Dermis blood vessel endothelial cell (primary cell): ENCODE results near the gene RAB28. TPM values are rescaled to one million over a fixed set of nuclear protein-coding genes. Genes with fewer than 3 reads are reported as not detected.

Experiments used
- DNase-seq: peaks from one replicate; pipeline ENCODE4 v3.0.0; 2010
- total RNA-seq: library from RNA; depleted of rRNA; stranded (reverse); fragments of >200 nt; gene quantifications from 2 replicates; pipeline ENCODE4 v1.2.3, GENCODE V29; 2014

RAB28 gene
- total RNA-seq, 1 donor from 2014 or later, result 15.1 TPM

DNA sequence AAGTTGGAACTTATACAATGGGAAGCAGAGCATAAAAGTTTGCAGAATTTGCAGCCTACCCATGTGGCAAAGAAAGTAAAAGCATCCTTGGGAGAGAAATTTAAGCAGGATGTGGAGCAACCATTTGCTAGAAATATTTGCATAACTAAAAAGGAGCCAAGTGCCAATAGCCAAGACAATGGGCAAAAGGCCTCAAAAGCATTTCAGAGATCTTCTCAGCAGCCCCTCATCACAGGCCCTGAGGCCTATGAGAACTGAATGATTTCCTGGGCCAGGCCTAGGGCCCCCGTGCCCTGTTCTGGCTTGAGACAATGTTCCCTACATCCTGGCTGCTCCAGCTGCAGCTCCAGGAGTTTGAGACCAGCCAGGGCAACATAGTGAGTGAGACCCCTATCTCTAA lies 25.3 kb upstream of the RAB28 start:
- DNase-seq, result no peak

- no peak for DNase-seq
Observed at GRCh38 chr4:13504374-13504773, 20.2 kb upstream of the RAB28 start.

DNA sequence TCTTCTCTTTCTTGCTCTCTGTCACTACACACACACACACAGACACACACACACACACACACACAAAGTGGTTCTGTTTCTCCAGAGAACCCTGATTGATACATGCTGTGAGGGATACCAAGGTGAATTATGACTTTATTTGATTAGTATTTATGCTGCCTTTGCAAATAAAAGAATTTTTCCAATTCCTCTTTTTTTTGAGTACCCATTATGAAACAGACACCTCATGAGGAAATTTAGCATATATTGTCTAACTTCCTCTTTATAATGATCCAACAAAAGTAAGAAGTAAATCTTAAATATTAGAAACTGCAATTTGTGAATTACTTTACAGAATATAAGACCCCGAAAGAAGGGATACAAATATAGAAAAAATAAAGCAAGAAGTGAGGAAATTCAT lies 14.3 kb upstream of the RAB28 start:
- DNase-seq, result no peak

- no peak for DNase-seq
Observed at GRCh38 chr4:13496605-13497004, 12.5 kb upstream of the RAB28 start.

GRCh38 chr4:13495753-13496152 lies 11.6 kb upstream of the RAB28 start:
- DNase-seq, result no peak

- DNase-seq, result no peak
Observed at GRCh38 chr4:13493793-13494192, 9.7 kb upstream of the RAB28 start.

DNA sequence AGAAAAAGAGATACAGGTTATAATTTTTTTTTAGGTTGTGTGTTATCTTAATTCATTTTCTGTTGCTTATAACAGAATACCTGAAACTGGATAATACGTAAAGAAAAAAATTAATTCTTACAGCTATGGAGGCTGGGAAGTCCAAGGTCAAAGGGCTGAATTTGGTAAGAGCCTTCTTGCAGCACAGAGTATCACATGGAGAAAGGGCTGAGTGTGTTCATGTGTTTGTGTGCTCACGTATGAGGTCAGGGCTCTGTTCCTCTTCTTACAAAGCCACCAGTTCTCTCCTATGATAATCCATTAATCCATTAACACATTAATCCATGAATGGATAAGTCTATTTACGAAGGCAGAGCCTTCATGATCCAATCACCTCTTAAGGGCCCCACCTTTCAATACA lies 8.6 kb upstream of the RAB28 start:
- no peak for DNase-seq

- DNase-seq, result peak; percentile 35
Observed at GRCh38 chr4:13484749-13485221, 645 bp upstream of the RAB28 start.

- peak; percentile 77 for DNase-seq
Observed at GRCh38 chr4:13483768-13484121, 395 bp downstream of the RAB28 start.

DNA sequence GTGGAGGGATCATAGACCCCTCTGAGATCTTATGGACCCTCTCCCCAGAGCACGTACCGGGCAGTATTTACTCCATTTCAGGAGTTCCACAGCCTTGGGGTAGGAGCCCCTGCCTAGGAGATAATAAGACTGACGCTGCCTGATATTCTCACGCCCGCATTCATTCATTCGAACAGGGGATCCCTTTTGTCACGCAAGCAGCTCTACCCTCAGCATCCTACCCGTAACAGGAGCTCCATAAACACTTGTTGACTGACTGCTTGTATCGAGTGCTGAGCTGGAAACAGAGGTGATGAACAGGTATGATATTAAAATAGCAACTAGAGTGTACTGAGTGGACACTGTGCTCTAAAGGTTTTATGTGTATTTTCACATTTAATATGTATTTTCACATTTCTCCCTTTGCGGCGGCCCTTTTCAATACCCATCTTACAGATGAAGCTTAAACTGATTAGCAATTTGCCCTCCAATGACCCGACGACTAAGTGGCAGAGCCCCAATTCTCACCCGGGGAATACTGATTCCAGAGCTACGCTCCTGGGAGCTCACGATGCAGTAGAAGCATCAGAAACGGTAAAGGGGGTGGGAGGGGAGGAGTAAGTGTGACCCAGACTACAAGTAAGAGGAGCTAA lies 888 bp downstream of the RAB28 start:
- peak; percentile 18 for DNase-seq

DNA sequence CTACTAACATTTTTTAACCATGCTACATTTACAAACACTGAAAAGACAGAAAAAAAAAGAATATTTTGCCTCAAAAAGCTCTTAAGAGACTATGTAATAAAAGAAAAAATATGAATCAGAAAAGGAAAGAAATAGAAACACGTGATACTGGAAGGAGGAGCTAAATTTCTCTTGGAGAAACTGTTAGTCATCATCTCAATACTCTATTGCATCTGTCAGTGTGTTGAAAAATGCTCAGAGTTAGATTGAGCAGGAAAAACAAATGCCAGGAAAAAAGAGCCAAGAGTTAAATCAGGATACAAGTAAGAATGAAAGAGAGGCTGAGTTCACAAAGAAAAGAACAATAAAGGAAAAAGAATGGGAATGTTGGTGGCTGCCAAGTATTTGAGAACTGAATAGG lies 2.6 kb downstream of the RAB28 start:
- peak; percentile 47 for DNase-seq

DNA sequence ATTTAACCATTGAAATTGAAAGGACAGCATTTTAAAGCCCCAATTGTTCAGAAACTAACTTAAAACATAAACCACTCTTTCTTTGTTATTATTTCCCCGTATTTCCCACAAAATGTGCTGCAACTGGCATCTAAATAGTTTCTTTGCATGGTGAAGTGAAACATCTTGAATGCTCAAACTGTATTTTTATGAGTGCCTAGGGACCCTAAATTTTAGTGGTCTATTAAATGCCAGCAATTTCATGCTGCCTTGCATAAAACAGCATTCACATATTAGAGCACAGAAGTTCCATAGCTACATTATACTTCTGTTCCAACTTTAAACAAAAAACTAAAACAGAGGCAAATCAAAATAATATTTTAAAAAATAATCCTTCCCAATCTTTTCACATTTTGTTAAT lies 5.4 kb downstream of the RAB28 start:
- DNase-seq, result no peak

- DNase-seq, result no peak
Observed at GRCh38 chr4:13478131-13478530, 6.0 kb downstream of the RAB28 start.

DNA sequence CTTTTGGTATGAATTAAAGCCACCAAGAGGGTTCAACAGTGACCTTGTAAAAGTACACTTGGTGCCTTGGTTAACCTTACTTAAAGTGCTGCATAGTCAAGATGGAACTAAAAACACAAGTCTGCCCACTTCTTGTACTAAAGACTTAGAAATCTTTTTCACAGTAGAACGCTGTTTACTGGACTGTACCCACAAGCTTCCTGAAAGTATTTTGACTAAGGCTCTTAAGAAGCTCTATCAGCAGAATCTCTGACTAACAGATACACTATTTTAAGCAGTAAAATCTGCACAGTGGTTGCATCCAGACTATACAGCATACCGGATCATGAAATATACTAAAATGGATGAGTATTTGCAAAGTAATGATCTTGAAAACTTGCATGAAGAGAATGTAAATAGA lies 7.2 kb downstream of the RAB28 start:
- DNase-seq, result no peak

- no peak for DNase-seq
Observed at GRCh38 chr4:13476152-13476551, 8.0 kb downstream of the RAB28 start.

DNA sequence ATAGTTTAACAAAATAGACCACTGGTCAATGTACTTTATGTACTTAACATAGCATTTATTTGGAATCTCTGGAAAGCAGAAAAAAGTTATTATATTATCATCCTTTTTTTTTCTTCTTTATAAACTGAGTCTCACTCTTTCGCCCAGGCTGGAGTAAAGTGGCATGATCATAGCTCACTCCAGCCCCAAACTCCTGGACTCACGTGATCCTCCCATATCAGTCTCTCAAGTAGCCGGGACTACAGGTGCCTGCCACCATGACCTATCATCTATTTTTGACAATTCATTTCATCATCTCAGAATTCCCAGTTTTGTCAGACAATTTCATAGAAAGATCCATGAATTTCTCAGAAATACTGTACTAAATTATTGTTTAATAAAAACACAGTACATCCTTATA lies 12.7 kb downstream of the RAB28 start:
- no peak for DNase-seq

GRCh38 chr4:13470379-13470778 lies 13.8 kb downstream of the RAB28 start:
- no peak for DNase-seq

DNA sequence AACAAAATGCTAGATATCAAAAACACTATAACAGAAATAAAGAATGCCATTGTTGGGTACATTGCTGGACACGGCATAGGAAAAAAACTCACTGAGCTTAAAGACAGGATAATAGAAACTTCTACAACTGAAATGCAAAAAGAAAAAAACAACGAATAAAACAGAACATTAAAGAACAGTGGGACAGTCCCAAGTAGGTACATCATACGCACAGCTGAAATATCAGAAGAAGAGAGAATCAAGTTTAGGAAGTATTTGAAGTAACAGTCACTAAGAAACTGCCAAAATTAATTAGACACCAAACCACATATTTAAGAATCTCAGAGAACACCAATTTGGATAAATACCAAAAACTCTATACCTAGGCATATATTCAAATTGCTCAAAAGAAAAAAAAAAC lies 19.2 kb downstream of the RAB28 start:
- no peak for DNase-seq

DNA sequence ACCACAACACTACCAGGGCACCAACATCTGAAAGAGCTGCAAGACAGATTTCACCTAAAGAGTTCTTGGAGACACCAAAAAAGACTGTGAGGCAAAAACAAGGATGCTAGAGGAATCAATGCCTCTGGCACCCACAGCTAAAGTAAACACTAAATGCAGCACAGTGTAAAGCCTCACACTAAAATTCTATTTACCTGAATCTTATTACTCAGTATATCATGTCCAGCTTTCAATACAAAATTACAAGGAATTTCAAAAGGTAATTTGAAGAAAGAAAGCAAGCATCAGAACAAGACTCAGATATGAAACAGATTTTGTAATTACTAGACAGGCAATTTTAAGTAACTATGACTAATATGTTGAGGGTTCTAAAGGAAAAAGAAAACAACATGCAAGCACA lies 19.6 kb downstream of the RAB28 start:
- no peak for DNase-seq

DNA sequence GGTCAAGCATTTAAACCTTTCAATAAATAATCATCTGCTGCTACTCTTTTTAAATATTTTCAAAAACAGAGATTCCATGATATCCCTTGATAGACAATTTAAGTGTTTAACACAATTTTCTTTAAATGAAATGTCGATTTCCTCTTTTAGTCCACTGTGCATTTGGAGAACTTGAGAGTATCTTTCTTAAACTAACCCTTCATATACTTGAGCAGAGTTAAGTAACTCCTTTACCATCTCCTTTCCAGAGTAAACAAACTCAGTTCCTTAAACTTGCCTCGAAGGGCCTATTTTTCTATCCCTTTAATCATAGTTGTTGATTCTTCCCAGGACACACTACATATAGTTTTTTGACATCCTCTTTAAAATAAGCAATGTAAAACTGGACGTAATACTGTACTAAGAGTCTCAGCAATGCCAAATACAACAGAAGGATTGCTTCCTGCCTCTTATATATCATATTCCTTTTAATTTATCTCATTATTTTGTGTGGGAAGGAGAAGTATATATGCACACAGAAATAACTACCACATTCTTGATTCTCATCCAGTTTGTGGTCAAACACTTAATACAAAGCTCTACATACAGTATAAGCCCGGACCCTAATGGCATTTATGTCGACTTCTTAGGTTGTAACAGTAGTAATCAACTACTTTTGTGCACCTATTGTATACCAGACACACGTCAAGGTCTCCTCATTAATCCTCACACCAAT lies 22.8 kb downstream of the RAB28 start:
- no peak for DNase-seq

- DNase-seq, result no peak
Observed at GRCh38 chr4:13455411-13455810, 28.7 kb downstream of the RAB28 start.

GRCh38 chr4:13454786-13455185 lies 29.4 kb downstream of the RAB28 start:
- DNase-seq, result no peak

- DNase-seq, result no peak
Observed at GRCh38 chr4:13452927-13453579, 31.1 kb downstream of the RAB28 start.

DNA sequence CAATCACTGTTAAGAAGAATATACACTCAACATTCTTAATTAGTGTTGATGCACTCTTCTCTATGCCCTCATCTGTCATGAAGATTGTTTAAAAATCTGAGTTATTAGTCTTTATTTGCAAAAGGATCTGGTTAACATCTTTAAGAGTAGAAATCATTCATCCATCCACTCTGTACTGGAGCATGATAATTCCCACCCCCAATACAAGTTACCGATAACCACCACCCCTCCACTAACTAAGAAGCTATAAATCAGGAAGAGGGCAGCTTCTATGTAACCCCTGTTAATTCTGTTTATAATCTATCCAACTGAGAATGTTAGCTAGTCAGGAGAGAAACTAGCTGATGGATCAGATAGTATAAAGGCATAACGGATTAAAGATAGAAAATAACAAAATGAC lies 34.5 kb downstream of the RAB28 start:
- no peak for DNase-seq
